Panc1 (cell line): Measurements from ENCODE around the gene MED8.

Experiments
- POLR2AphosphoS5 ChIP-seq: IDR thresholded peaks from 2 replicates; pipeline ENCODE4 v1.6.1; 2012; ENCODE audit warnings: mild to moderate bottlenecking, low read depth, low read length, moderate library complexity
- TCF7L2 ChIP-seq: IDR thresholded peaks from 2 replicates; pipeline ENCODE4 v1.6.1; 2011; ENCODE audit warnings: mild to moderate bottlenecking, low read depth, low read length, inconsistent platforms
- TF ChIP-seq, protein P1 (sequence below): fragments of 450-650 bp; IDR thresholded peaks from 2 replicates; pipeline ENCODE4 v1.5.1; 2017; ENCODE audit warnings: mild to moderate bottlenecking
- TF ChIP-seq, protein P2 (sequence below), 2 experiments: IDR thresholded peaks; 2 replicates each; pipeline ENCODE4 v1.6.1; 2011 to 2012; ENCODE audit warnings: low read depth in 2 of 2, control low read depth in 1 of 2, low read length in 1 of 2, mild to moderate bottlenecking in 1 of 2, moderate library complexity in 1 of 2; ENCODE audit not compliant: insufficient read depth in 1 of 2

DNA sequence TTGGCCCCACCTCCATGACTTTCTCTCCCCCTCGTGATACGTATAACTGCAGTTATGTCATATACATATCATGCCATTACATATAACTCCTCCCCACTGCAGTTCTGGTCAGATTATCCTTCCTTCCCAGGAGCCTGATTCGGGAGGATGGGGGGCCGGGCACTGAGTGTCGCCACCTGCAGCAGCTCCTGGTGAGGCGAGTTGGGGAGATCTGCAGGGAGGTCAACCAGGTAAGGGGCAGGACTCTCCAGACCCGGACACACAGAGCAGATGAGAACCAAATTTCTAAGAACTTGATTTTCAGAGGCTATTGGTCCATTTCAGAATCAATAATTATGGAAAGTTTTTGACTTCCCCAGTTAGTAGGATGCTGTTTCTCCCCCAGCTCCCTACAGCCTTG, 44.7 kb upstream of the MED8 start:
- TF ChIP-seq, protein P1, sequence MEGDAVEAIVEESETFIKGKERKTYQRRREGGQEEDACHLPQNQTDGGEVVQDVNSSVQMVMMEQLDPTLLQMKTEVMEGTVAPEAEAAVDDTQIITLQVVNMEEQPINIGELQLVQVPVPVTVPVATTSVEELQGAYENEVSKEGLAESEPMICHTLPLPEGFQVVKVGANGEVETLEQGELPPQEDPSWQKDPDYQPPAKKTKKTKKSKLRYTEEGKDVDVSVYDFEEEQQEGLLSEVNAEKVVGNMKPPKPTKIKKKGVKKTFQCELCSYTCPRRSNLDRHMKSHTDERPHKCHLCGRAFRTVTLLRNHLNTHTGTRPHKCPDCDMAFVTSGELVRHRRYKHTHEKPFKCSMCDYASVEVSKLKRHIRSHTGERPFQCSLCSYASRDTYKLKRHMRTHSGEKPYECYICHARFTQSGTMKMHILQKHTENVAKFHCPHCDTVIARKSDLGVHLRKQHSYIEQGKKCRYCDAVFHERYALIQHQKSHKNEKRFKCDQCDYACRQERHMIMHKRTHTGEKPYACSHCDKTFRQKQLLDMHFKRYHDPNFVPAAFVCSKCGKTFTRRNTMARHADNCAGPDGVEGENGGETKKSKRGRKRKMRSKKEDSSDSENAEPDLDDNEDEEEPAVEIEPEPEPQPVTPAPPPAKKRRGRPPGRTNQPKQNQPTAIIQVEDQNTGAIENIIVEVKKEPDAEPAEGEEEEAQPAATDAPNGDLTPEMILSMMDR: no peak
- TF ChIP-seq, protein P2, sequence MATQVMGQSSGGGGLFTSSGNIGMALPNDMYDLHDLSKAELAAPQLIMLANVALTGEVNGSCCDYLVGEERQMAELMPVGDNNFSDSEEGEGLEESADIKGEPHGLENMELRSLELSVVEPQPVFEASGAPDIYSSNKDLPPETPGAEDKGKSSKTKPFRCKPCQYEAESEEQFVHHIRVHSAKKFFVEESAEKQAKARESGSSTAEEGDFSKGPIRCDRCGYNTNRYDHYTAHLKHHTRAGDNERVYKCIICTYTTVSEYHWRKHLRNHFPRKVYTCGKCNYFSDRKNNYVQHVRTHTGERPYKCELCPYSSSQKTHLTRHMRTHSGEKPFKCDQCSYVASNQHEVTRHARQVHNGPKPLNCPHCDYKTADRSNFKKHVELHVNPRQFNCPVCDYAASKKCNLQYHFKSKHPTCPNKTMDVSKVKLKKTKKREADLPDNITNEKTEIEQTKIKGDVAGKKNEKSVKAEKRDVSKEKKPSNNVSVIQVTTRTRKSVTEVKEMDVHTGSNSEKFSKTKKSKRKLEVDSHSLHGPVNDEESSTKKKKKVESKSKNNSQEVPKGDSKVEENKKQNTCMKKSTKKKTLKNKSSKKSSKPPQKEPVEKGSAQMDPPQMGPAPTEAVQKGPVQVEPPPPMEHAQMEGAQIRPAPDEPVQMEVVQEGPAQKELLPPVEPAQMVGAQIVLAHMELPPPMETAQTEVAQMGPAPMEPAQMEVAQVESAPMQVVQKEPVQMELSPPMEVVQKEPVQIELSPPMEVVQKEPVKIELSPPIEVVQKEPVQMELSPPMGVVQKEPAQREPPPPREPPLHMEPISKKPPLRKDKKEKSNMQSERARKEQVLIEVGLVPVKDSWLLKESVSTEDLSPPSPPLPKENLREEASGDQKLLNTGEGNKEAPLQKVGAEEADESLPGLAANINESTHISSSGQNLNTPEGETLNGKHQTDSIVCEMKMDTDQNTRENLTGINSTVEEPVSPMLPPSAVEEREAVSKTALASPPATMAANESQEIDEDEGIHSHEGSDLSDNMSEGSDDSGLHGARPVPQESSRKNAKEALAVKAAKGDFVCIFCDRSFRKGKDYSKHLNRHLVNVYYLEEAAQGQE (IDR thresholded peaks at IDR 0.05; ENCODE audit: insufficient read depth in 1 of 2, low read depth in 2 of 2, low read length in 1 of 2): no peak
- no peak for TF ChIP-seq TCF7L2
- no peak for TF ChIP-seq POLR2AphosphoS5
